HG03432 (cell line): Measurements from ENCODE around the gene ADTRP.

Source experiments
- ATAC-seq: cut with Tn5 transposase; IDR thresholded peaks from one replicate; pipeline ENCODE4 v1.9.1; 2021; ENCODE audit warnings: mild to moderate bottlenecking, moderate library complexity; ENCODE audit not compliant: unreplicated experiment

ADTRP gene

GRCh38 chr6:11774426-11774825 is 4.2 kb downstream of the ADTRP start:
- no peak for ATAC-seq

GRCh38 chr6:11773581-11773980 is 5.0 kb downstream of the ADTRP start:
- ATAC-seq = no peak

GRCh38 chr6:11773013-11773412 is 5.6 kb downstream of the ADTRP start:
- no peak for ATAC-seq

- ATAC-seq = no peak
Measured at GRCh38 chr6:11772109-11772825, 6.3 kb downstream of the ADTRP start.

- ATAC-seq = no peak
Measured at GRCh38 chr6:11771473-11772048, 7.0 kb downstream of the ADTRP start.

GRCh38 chr6:11770546-11771466 is 7.8 kb downstream of the ADTRP start:
- ATAC-seq = no peak

GRCh38 chr6:11769811-11770545 is 8.6 kb downstream of the ADTRP start:
- ATAC-seq = no peak

- ATAC-seq = no peak
Measured at GRCh38 chr6:11769244-11769643, 9.4 kb downstream of the ADTRP start.

GRCh38 chr6:11767978-11768756 is 10.4 kb downstream of the ADTRP start:
- no peak for ATAC-seq

GRCh38 chr6:11767458-11767857 is 11.1 kb downstream of the ADTRP start:
- no peak for ATAC-seq

- no peak for ATAC-seq
Measured at GRCh38 chr6:11766589-11767450, 11.8 kb downstream of the ADTRP start.

GRCh38 chr6:11766043-11766442 is 12.6 kb downstream of the ADTRP start:
- no peak for ATAC-seq

GRCh38 chr6:11764250-11764604 is 14.4 kb downstream of the ADTRP start:
- no peak for ATAC-seq

GRCh38 chr6:11763460-11764249 is 14.9 kb downstream of the ADTRP start:
- ATAC-seq = no peak

GRCh38 chr6:11762794-11763459 is 15.7 kb downstream of the ADTRP start:
- ATAC-seq = no peak

GRCh38 chr6:11761744-11762620 is 16.6 kb downstream of the ADTRP start:
- ATAC-seq = no peak

GRCh38 chr6:11760015-11760473 is 18.6 kb downstream of the ADTRP start:
- ATAC-seq = no peak
